OCI-LY1 (cell line): ENCODE measurements around the gene ST3GAL2.

Experiments used
- CTCF ChIP-seq: fragments of 200-600 bp; sonication (generic), shearing (Covaris generic); IDR thresholded peaks from 2 replicates; pipeline ENCODE4 v1.5.1; 2017; ENCODE audit warnings: mild to moderate bottlenecking, antibody characterized with exemption, low read length, moderate library complexity, mixed read lengths
- EZH2 ChIP-seq: fragments of 200-600 bp; sonication (generic), shearing (Covaris generic); IDR thresholded peaks from 2 replicates; pipeline ENCODE4 v1.8.0; 2017; ENCODE audit warnings: borderline replicate concordance, mixed run types, mild to moderate bottlenecking, antibody characterized with exemption, low read length, moderate library complexity, mixed read lengths

GRCh38 chr16:70418993-70419318 is 19.9 kb downstream of the ST3GAL2 start:
- TF ChIP-seq CTCF, result no peak
- no peak for TF ChIP-seq EZH2
